H9 (cell line): ENCODE data around the gene SPAG6. TPM values are rescaled to one million over a fixed set of nuclear protein-coding genes. Genes with fewer than 3 reads are reported as not detected.
A peak's percentile ranks its signal among the peaks of the same experiment; 100 is the strongest.

Source experiments
- DNase-seq: peaks from one replicate; pipeline ENCODE4 v3.0.0-alpha.2; 2017
- H2AFZ ChIP-seq: one replicate; pipeline ENCODE4 v1.6.1; 2013; ENCODE audit warnings: mild to moderate bottlenecking, low read length, control low read depth, moderate library complexity
- H2AK5ac ChIP-seq: 2 replicates; pipeline ENCODE4 v1.6.1; 2013; ENCODE audit warnings: low read length, control low read depth, mixed read lengths; ENCODE audit not compliant: insufficient read length
- H2BK120ac ChIP-seq: one replicate; pipeline ENCODE4 v1.6.1; 2013; ENCODE audit warnings: low read depth, mild to moderate bottlenecking, low read length, control low read depth, inconsistent platforms; ENCODE audit not compliant: poor library complexity, severe bottlenecking
- H2BK12ac ChIP-seq: 2 replicates; pipeline ENCODE4 v1.6.1; 2013; ENCODE audit warnings: low read length, control low read depth, mixed read lengths, low read depth; ENCODE audit not compliant: insufficient read length
- H2BK15ac ChIP-seq: 2 replicates; pipeline ENCODE4 v1.6.1; 2013; ENCODE audit warnings: low read depth, low read length, control low read depth
- H2BK20ac ChIP-seq: one replicate; pipeline ENCODE4 v1.6.1; 2013; ENCODE audit warnings: low read depth, mild to moderate bottlenecking, low read length, control low read depth, inconsistent platforms; ENCODE audit not compliant: poor library complexity, severe bottlenecking
- H2BK5ac ChIP-seq: 2 replicates; pipeline ENCODE4 v1.6.1; 2013; ENCODE audit warnings: low read length, control low read depth, mixed read lengths; ENCODE audit not compliant: insufficient read length
- H3K14ac ChIP-seq: 2 replicates; pipeline ENCODE4 v1.6.1; 2013; ENCODE audit warnings: low read length, control low read depth; ENCODE audit not compliant: insufficient read depth
- H3K18ac ChIP-seq: 2 replicates; pipeline ENCODE4 v1.6.1; 2013; ENCODE audit warnings: low read depth, mild to moderate bottlenecking, mixed read lengths, low read length, control low read depth; ENCODE audit not compliant: insufficient read length
- H3K23ac ChIP-seq: 2 replicates; pipeline ENCODE4 v1.6.1; 2013; ENCODE audit warnings: low read length, control low read depth, mixed read lengths, low read depth; ENCODE audit not compliant: insufficient read length
- H3K23me2 ChIP-seq: 2 replicates; pipeline ENCODE4 v1.6.1; 2013; ENCODE audit warnings: low read depth, mild to moderate bottlenecking, mixed read lengths, low read length, control low read depth; ENCODE audit not compliant: insufficient read length, poor library complexity, severe bottlenecking
- H3K27ac ChIP-seq: 2 replicates; pipeline ENCODE4 v1.5.1; 2013; ENCODE audit warnings: low read length, control low read depth, mixed read lengths, low read depth; ENCODE audit not compliant: insufficient read length
- H3K27me3 ChIP-seq: 2 replicates; pipeline ENCODE4 v1.6.1; 2013; ENCODE audit warnings: low read length, control low read depth, inconsistent platforms; ENCODE audit not compliant: insufficient read depth
- H3K4ac ChIP-seq: 2 replicates; pipeline ENCODE4 v1.6.1; 2013; ENCODE audit warnings: low read depth, mild to moderate bottlenecking, control low read depth, inconsistent platforms, low read length, moderate library complexity
- H3K4me1 ChIP-seq: 2 replicates; pipeline ENCODE4 v1.6.1; 2013; ENCODE audit warnings: low read length, control low read depth, inconsistent platforms; ENCODE audit not compliant: insufficient read depth
- H3K4me2 ChIP-seq: 2 replicates; pipeline ENCODE4 v1.6.1; 2013; ENCODE audit warnings: low read length, control low read depth, mixed read lengths; ENCODE audit not compliant: insufficient read length, insufficient read depth
- H3K56ac ChIP-seq: 2 replicates; pipeline ENCODE4 v1.6.1; 2013; ENCODE audit warnings: low read depth, mild to moderate bottlenecking, mixed read lengths, low read length, control low read depth; ENCODE audit not compliant: insufficient read length
- H3K79me1 ChIP-seq: 2 replicates; pipeline ENCODE4 v1.6.1; 2013; ENCODE audit warnings: low read depth, mild to moderate bottlenecking, moderate library complexity, low read length, control low read depth, inconsistent platforms; ENCODE audit not compliant: insufficient read depth, poor library complexity, severe bottlenecking
- H3K79me2 ChIP-seq: 2 replicates; pipeline ENCODE4 v1.6.1; 2013; ENCODE audit warnings: low read length, control low read depth, inconsistent platforms; ENCODE audit not compliant: insufficient read depth
- H3K9ac ChIP-seq: 2 replicates; pipeline ENCODE4 v1.6.1; 2013; ENCODE audit warnings: low read length, control low read depth, mixed read lengths; ENCODE audit not compliant: insufficient read length; ENCODE audit errors: extremely low read depth
- H3K9me3 ChIP-seq: one replicate; pipeline ENCODE4 v1.6.1; 2013; ENCODE audit warnings: low read depth, low read length, inconsistent platforms; ENCODE audit not compliant: control insufficient read depth
- H3T11ph ChIP-seq: one replicate; pipeline ENCODE4 v1.6.1; 2013; ENCODE audit warnings: mild to moderate bottlenecking, low read length, control low read depth, inconsistent platforms
- H4K20me1 ChIP-seq: one replicate; pipeline ENCODE4 v1.6.1; 2013; ENCODE audit not compliant: control insufficient read depth, insufficient read length, insufficient read depth
- H4K5ac ChIP-seq: 2 replicates; pipeline ENCODE4 v1.6.1; 2013; ENCODE audit warnings: low read depth, mild to moderate bottlenecking, mixed read lengths, low read length, control low read depth; ENCODE audit not compliant: insufficient read length
- H4K8ac ChIP-seq: replicated peaks from 2 replicates; pipeline ENCODE4 v1.6.1; 2013; ENCODE audit warnings: low read length, control low read depth, mixed read lengths, low read depth; ENCODE audit not compliant: insufficient read length
- H4K91ac ChIP-seq: 2 replicates; pipeline ENCODE4 v1.6.1; 2013; ENCODE audit warnings: low read depth, mild to moderate bottlenecking, moderate library complexity, mixed read lengths, low read length, control low read depth; ENCODE audit not compliant: insufficient read length
- H3K27ac Mint-ChIP-seq, 3 experiments: 2 replicates in 2 of 3; 3 replicates in 1 of 3; pipeline ENCODE4 v1.8.0; 2020 to 2021; ENCODE audit warnings: mixed read lengths in 3 of 3, mild to moderate bottlenecking in 1 of 3, moderate library complexity in 1 of 3
- H3K27me3 Mint-ChIP-seq: 2 replicates; pipeline ENCODE4 v1.8.0; 2021; ENCODE audit warnings: low read depth, mild to moderate bottlenecking, moderate library complexity, mixed read lengths
- H3K36me3 Mint-ChIP-seq, 3 experiments: 2 replicates in 2 of 3; 3 replicates in 1 of 3; pipeline ENCODE4 v1.8.0; 2020 to 2021; ENCODE audit warnings: low read depth in 3 of 3, mixed read lengths in 3 of 3; ENCODE audit not compliant: insufficient read depth in 1 of 3
- H3K4me1 Mint-ChIP-seq, 2 experiments: 2 replicates each; pipeline ENCODE4 v1.8.0; 2020; ENCODE audit warnings: mixed read lengths in 2 of 2
- H3K4me3 Mint-ChIP-seq, 2 experiments: 2 replicates in 1 of 2; 3 replicates in 1 of 2; pipeline ENCODE4 v1.8.0; 2020 to 2021; ENCODE audit warnings: mild to moderate bottlenecking in 2 of 2, mixed read lengths in 2 of 2, moderate library complexity in 1 of 2
- H3K9me3 Mint-ChIP-seq, 2 experiments: 2 replicates in 1 of 2; 3 replicates in 1 of 2; pipeline ENCODE4 v1.8.0; 2020; ENCODE audit warnings: mild to moderate bottlenecking in 2 of 2, mixed read lengths in 2 of 2, moderate library complexity in 1 of 2
- WGBS: extraction: QIAGEN DNeasy Blood & Tissue Kit; methylation state at CpG from one replicate; pipeline ENCODE4 v1.1.7; 2013; ENCODE audit warnings: missing lambda C conversion rate, low lambda C conversion rate, mixed read lengths; ENCODE audit not compliant: insufficient read length; ENCODE audit errors: extremely low coverage; 5-methylcytosine and 5-hydroxymethylcytosine counted together
- total RNA-seq: library from RNA; stranded (reverse); gene quantifications from 2 replicates; pipeline ENCODE4 v1.2.1, GENCODE V29; 2021
- TF ChIP-seq, protein P1 (sequence below): fragments of 200-600 bp; sonication (generic); conservative IDR thresholded peaks from 3 replicates; pipeline ENCODE4 v1.8.0; 2021; ENCODE audit warnings: antibody characterized with exemption, mild to moderate bottlenecking

SPAG6 gene
- total RNA-seq, 1 experiment from 2014 or later = 0.24 TPM

DNA sequence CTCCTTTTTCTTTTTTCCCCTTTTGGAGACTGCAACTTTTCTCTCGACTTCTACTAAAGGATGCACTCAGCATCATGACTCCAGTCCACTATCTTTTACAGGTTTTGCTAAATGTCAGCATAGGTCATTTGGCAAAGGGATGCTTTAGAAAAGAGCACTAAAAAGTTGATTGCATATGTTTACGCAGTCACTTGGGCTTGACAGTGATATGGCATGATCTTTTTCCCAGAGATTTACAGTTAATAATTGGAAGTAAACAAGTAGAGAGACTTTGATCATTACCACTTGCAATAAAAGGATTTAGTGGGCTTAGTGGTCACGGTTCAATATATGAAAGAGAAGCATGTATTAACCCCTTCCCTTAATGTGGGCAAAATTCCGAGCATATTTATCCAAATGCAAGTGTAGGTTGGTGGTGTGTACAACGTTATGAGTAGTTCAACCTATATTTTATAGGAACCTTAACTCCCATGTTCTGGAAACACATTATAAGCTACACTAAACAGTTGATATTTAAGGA is 22.6 kb upstream of the SPAG6 start:
- H3K23ac ChIP-seq = no peak overlapping the region
- WGBS = no CpG with 5 or more reads among the region's 5 CpGs
- no peak overlapping the region for H3K27ac Mint-ChIP-seq

More for the DNA sequence above, 22.6 kb upstream of the SPAG6 start:
- Histone ChIP-seq H3K4ac (no peak overlapping the region), H3K79me1 (no peaks in the 10 kb centered on the region), H2BK15ac (no peak overlapping the region), H3K18ac (no peak overlapping the region), H3K23me2 (peaks cover 5% of the 10 kb centered on the region), H2AK5ac (no peak overlapping the region), H2BK12ac (no peak overlapping the region), H2AFZ (no peak overlapping the region), H4K20me1 (no peaks in the 10 kb centered on the region), H3K56ac (no peak overlapping the region), H3K27me3 (peaks cover 59% of the 10 kb centered on the region), H4K91ac (no peak overlapping the region), H4K8ac (no peak overlapping the region), H3K14ac (no peak overlapping the region), H3K9me3 (no peaks in the 10 kb centered on the region), H4K5ac (no peak overlapping the region), H2BK5ac (no peak overlapping the region), H3T11ph (no peak overlapping the region), H3K27ac (no peak overlapping the region), H3K4me1 (peaks cover 5% of the 10 kb centered on the region; the same call in 1 of the 2 replicates), H3K9ac (no peak overlapping the region), H2BK20ac (no peak overlapping the region), H2BK120ac (no peak overlapping the region), H3K4me2 (peak overlapping the region; percentile 81), H3K79me2 (no peaks in the 10 kb centered on the region)
- peaks cover 38 to 54% of the 10 kb centered on the region in 2 experiments for H3K4me1 Mint-ChIP-seq
- H3K4me3 Mint-ChIP-seq = peak overlapping the region; percentile 74 to 86
- peaks cover 0 to 2% (median 1%) of the 10 kb centered on the region in 3 experiments; a peak in 4 of 7 replicates for H3K36me3 Mint-ChIP-seq
- peaks cover 4 to 5% of the 10 kb centered on the region in 2 experiments; a peak in 2 of 5 replicates for H3K9me3 Mint-ChIP-seq
- DNase-seq = no peak
- H3K27me3 Mint-ChIP-seq = peaks cover 86% of the 10 kb centered on the region
- TF ChIP-seq, protein P1, sequence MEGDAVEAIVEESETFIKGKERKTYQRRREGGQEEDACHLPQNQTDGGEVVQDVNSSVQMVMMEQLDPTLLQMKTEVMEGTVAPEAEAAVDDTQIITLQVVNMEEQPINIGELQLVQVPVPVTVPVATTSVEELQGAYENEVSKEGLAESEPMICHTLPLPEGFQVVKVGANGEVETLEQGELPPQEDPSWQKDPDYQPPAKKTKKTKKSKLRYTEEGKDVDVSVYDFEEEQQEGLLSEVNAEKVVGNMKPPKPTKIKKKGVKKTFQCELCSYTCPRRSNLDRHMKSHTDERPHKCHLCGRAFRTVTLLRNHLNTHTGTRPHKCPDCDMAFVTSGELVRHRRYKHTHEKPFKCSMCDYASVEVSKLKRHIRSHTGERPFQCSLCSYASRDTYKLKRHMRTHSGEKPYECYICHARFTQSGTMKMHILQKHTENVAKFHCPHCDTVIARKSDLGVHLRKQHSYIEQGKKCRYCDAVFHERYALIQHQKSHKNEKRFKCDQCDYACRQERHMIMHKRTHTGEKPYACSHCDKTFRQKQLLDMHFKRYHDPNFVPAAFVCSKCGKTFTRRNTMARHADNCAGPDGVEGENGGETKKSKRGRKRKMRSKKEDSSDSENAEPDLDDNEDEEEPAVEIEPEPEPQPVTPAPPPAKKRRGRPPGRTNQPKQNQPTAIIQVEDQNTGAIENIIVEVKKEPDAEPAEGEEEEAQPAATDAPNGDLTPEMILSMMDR = no peak
